DOHH2 (cell line): Measurements from ENCODE around the gene PYCARD.

Experiments
- EZH2phosphoT487 ChIP-seq: fragments of 200-600 bp; sonication (generic); IDR thresholded peaks from 2 replicates; pipeline ENCODE4 v1.6.1; 2017; ENCODE audit warnings: borderline replicate concordance, mild to moderate bottlenecking, antibody characterized with exemption, low read length, moderate library complexity, mixed read lengths
- TF ChIP-seq, protein P1 (sequence below): fragments of 200-600 bp; sonication (generic); IDR thresholded peaks from one replicate; pipeline ENCODE4 v1.5.1; 2014; ENCODE audit warnings: antibody characterized with exemption, mild to moderate bottlenecking, low read depth, low read length; ENCODE audit not compliant: poor library complexity, severe bottlenecking

DNA sequence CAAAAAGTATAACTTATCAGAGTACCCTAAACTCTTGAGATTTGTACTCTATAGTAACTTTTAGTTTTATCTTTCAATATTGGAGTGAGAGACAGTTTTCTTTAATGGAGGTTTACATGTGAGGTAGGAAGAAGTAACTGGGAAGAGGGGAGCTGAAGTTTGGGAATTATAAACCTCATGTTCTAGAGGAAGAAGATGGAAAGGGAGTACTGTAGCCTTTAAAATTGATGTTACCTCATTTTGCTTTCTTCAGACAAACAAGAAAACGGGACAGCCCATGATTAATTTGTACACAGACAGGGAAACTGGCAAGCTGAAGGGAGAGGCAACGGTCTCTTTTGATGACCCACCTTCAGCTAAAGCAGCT is 13.2 kb downstream of the PYCARD start:
- TF ChIP-seq, protein P1, sequence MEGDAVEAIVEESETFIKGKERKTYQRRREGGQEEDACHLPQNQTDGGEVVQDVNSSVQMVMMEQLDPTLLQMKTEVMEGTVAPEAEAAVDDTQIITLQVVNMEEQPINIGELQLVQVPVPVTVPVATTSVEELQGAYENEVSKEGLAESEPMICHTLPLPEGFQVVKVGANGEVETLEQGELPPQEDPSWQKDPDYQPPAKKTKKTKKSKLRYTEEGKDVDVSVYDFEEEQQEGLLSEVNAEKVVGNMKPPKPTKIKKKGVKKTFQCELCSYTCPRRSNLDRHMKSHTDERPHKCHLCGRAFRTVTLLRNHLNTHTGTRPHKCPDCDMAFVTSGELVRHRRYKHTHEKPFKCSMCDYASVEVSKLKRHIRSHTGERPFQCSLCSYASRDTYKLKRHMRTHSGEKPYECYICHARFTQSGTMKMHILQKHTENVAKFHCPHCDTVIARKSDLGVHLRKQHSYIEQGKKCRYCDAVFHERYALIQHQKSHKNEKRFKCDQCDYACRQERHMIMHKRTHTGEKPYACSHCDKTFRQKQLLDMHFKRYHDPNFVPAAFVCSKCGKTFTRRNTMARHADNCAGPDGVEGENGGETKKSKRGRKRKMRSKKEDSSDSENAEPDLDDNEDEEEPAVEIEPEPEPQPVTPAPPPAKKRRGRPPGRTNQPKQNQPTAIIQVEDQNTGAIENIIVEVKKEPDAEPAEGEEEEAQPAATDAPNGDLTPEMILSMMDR, result no peak
- TF ChIP-seq EZH2phosphoT487, result no peak
